Right lobe of liver (tissue), 4 donors: ENCODE data around the gene PASK.

Source experiments
- CTCF ChIP-seq, 4 donors: fragments of 200-600 bp in 3 of 4; fragments of 450-650 bp in 1 of 4; IDR thresholded peaks; one replicate each; pipeline versions ENCODE4 v1.5.1 to v1.8.0; 2016 to 2022; ENCODE audit warnings: antibody characterized with exemption in 4 of 4, mild to moderate bottlenecking in 2 of 4
- POLR2A ChIP-seq: fragments of 450-650 bp; IDR thresholded peaks from one replicate; pipeline ENCODE4 v1.6.1; 2017; ENCODE audit warnings: antibody characterized with exemption, mild to moderate bottlenecking
- donor health status: DM: no; HTN: no; CAD: no.
- donor health status: DM: no; HTN: no; CAD: no.
- donor health status: DM: no; HTN: yes; CAD: no.

GRCh38 chr2:241095594-241096290 lies 53.5 kb downstream of the PASK start:
- TF ChIP-seq CTCF (IDR thresholded peaks at IDR 0.05) (no peak), POLR2A (no peak)
